Measurements from ENCODE around the gene CYREN. TPM values are rescaled to one million over a fixed set of nuclear protein-coding genes. Genes with fewer than 3 reads are reported as not detected.
A peak's percentile ranks its signal among the peaks of the same experiment; 100 is the strongest.

Gene CYREN
- total RNA-seq, 1 experiment from 2014 or later, result 39.6 TPM

- POLR2A ChIA-PET (ENCODE audit: low non-redundant PET), result no interaction called here
- Histone ChIP-seq H3K9me3 (ENCODE audit: low read depth, low read length, poor library complexity, severe bottlenecking) (no peaks in the 10 kb centered on the region), H3K36me3 (ENCODE audit: insufficient read depth, low read length, poor library complexity, severe bottlenecking) (no peaks in the 10 kb centered on the region), H3K4me1 (ENCODE audit: insufficient read depth, low read length, poor library complexity, severe bottlenecking) (no peaks in the 10 kb centered on the region), H3K27ac (ENCODE audit: low read depth, low read length, poor library complexity, severe bottlenecking) (no peak overlapping the region), H3K4me3 (ENCODE audit: low read depth, low read length, poor library complexity, severe bottlenecking) (no peak overlapping the region), H3K27me3 (replicated peaks; ENCODE audit: insufficient read depth, low read depth, low read length, poor library complexity) (no peaks in the 10 kb centered on the region)
- no peak for TF ChIP-seq CTCF (conservative IDR thresholded peaks at IDR 0.05; ENCODE audit: low read depth, low read length)
- no peak for TF ChIP-seq EZH2 (IDR thresholded peaks at IDR 0.05; ENCODE audit: borderline replicate concordance, low read depth, low read length, poor library complexity, severe bottlenecking)
- CTCF ChIA-PET, result no interaction called here
- DNase-seq (ENCODE audit: low spot score), result peak; percentile 17
- intact Hi-C loops (cut with micrococcal nuclease; ENCODE audit: unreplicated experiment), result no loop called here
- no TSS peak for BruUV-seq (replicated peaks)
These were observed 24.1 kb upstream of the CYREN start for GRCh38 chr7:135194494-135195095.

- H3K36me3 ChIP-seq (ENCODE audit: insufficient read depth, low read length, poor library complexity, severe bottlenecking), result no peaks in the 10 kb centered on the region
- H3K27ac ChIP-seq (ENCODE audit: low read depth, low read length, poor library complexity, severe bottlenecking), result no peak overlapping the region
These were observed 23.1 kb upstream of the CYREN start for GRCh38 chr7:135193615-135194081.

GRCh38 chr7:135192914-135193536, 22.5 kb upstream of the CYREN start:
- CTCF ChIA-PET, result no interaction called here
- no TSS peak for BruUV-seq (replicated peaks)
- Histone ChIP-seq H3K4me3 (ENCODE audit: low read depth, low read length, poor library complexity, severe bottlenecking) (no peak overlapping the region), H3K9me3 (ENCODE audit: low read depth, low read length, poor library complexity, severe bottlenecking) (no peaks in the 10 kb centered on the region), H3K36me3 (ENCODE audit: insufficient read depth, low read length, poor library complexity, severe bottlenecking) (no peaks in the 10 kb centered on the region), H3K4me1 (ENCODE audit: insufficient read depth, low read length, poor library complexity, severe bottlenecking) (no peaks in the 10 kb centered on the region), H3K27me3 (replicated peaks; ENCODE audit: insufficient read depth, low read depth, low read length, poor library complexity) (no peaks in the 10 kb centered on the region), H3K27ac (ENCODE audit: low read depth, low read length, poor library complexity, severe bottlenecking) (no peak overlapping the region)
- DNase-seq (ENCODE audit: low spot score), result no peak
- intact Hi-C loops (cut with micrococcal nuclease; ENCODE audit: unreplicated experiment), result no loop called here
- POLR2A ChIA-PET (ENCODE audit: low non-redundant PET), result no interaction called here
- TF ChIP-seq EZH2 (IDR thresholded peaks at IDR 0.05; ENCODE audit: borderline replicate concordance, low read depth, low read length, poor library complexity, severe bottlenecking) (no peak), CTCF (conservative IDR thresholded peaks at IDR 0.05; ENCODE audit: low read depth, low read length) (no peak)

More at GRCh38 chr7:135193615-135194081, 23.1 kb upstream of the CYREN start:
- CTCF ChIA-PET, result no interaction called here
- Histone ChIP-seq H3K4me1 (ENCODE audit: insufficient read depth, low read length, poor library complexity, severe bottlenecking) (no peaks in the 10 kb centered on the region), H3K27me3 (replicated peaks; ENCODE audit: insufficient read depth, low read depth, low read length, poor library complexity) (no peaks in the 10 kb centered on the region), H3K4me3 (ENCODE audit: low read depth, low read length, poor library complexity, severe bottlenecking) (no peak overlapping the region), H3K9me3 (ENCODE audit: low read depth, low read length, poor library complexity, severe bottlenecking) (no peaks in the 10 kb centered on the region)
- POLR2A ChIA-PET (ENCODE audit: low non-redundant PET), result no interaction called here
- intact Hi-C loops (cut with micrococcal nuclease; ENCODE audit: unreplicated experiment), result no loop called here
- no peak for DNase-seq (ENCODE audit: low spot score)
- TF ChIP-seq CTCF (conservative IDR thresholded peaks at IDR 0.05; ENCODE audit: low read depth, low read length) (no peak), EZH2 (IDR thresholded peaks at IDR 0.05; ENCODE audit: borderline replicate concordance, low read depth, low read length, poor library complexity, severe bottlenecking) (no peak)
- BruUV-seq (replicated peaks), result no TSS peak
